Activated CD8-positive, alpha-beta memory T cell treated with anti-CD3 and anti-CD28 coated beads for 48 hours (primary cell): Measurements from ENCODE around the gene AFF3.

ENCODE experiments used
- DNase-seq, 3 experiments: peaks; one replicate each; pipeline ENCODE4 v3.0.0-alpha.2; 2020; ENCODE audit warnings: low read depth in 2 of 3, low spot score in 2 of 3

Gene AFF3

DNA sequence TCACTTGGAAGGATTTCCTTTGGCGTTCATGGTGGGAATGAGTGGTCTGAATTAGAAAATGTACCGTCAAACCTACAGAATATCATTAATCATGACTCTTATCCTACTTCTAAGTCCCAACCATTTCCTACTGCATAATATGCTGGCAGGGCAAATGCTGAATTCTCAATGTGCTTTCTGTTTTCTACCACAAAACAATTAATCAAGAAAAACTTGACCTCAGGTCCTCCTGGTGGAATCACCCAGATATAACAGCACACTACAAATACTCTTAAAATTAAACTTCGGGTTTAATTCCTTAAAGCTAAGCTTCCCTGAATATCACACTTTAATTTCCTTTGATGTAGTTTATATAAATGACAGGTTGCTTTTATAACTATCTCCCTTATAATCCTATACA is 301.6 kb downstream of the AFF3 start:
- DNase-seq, result no peak

DNA sequence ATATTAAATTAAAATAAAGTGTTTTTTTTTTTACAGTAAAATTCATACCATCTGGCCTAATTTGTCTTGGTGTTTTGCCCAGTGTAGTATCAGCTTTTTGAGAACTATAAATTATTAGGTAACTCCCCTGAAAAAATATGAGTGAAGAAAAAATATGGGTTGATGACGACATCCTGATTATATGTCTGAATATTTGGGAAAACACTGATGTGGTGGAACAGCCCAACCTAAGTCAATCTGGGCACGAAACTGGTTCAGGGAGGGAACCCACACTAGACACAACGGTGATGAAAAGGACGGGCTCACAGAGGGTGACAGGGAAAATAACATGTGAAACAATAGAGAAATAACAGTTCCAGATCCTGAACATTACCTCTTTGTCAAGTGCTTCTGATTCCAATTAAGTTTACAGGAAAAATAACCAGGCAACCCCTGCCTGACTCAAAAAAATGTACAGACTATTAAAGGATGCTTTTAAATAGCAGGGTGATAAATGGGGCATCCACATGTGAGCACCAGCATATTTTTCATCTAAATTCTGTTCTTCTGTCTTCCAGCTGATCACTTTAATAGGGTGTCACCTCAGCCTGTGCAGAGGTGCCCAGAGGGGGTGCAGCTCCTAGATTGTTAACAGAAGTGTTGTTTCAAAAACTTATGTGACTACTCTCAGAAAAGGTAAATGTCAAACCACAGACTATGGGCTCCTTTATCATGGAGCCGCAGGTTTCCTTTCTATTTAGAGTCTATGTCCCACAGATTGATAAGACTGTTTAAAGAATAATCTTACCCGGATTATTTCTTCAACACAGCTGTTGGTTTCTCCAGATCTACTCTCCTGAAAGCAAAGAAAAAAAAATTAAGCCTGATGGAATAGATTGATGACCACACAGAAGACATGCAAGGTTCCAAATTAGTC is 305.4 kb downstream of the AFF3 start:
- no peak for DNase-seq

DNA sequence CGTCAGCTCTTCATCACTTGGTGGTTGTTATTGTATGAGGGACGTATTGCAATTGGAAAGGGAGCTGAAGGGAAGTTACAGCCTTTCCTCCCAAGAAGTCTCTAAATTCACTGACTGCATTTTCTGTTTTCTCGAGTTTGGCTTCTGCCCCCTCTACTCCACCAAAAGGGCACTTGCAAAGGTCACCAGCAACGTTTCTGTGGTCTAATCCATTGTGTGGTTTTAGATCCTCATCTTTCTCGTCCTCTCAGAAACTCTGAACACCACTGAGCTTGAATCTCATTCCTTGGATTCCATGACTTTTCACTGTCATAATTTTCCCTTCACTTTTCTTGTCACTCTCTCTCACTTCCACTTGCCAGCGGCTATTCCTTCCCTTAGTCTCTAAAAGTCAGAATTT is 308.0 kb downstream of the AFF3 start:
- DNase-seq, result no peak

DNA sequence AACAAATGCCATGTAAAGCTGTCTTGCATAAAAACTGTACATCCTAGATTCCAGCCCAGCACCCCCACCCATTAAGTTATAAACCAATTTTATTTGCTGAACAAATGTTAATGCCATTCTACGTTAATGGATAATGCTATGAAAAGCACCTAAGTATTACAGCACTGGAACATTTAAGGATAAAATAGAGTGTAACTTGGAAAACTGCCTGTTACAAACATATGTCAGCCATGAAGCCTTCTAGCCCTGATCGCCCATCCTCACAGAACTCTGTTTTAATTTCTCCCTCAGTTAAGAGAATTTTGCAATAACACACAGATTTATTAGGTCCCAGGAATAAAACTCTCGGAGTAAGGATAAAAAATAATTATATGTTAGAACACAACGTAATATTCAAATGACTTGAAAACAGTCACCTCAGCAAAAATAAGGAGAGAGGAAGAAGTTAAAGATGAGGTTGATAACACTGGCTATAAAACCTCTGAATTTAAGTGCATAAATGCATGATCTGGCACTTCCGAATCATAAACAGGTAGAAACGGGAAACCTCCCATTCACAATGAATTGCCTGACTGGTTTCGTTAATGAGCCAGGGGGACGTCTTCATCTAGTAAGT is 308.7 kb downstream of the AFF3 start:
- no peak for DNase-seq

DNA sequence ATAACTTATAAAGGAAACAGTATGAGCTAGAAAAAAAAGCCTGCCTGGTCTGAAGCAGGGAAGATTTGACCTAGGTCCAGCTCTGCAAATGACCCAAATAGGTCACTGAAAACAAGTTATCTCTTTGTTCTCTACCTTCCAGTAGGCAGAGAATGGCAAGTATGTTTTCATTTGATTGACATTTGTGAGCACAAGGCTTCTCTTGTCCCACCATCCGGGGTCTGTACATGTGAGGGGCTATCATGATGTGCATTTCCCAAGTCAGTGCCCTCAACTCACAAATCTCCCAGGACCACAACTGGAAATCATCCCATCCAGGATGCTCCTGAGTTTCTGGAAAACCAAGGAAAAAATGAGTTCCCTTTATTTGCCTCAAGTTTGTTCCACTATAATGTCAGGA is 309.5 kb downstream of the AFF3 start:
- DNase-seq, result no peak

DNA sequence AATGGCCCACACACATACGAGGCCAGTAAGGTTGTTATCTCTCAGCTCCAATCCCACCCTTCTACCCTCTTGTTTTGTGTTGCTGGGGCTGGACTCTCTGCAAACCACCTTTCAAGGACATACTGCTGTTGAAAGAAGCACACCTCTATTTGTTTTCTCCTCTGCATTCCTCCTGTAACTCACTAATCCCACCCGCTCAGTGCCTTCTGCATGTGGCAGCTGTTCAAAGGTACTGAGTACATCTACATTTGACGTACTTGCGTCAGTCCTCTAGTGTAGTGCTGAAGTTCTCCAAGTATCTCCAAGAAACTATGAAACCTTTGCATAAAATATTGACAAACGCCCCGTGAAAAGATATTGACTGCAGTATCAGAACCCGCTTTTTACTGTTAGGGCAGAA is 310.6 kb downstream of the AFF3 start:
- no peak for DNase-seq

DNA sequence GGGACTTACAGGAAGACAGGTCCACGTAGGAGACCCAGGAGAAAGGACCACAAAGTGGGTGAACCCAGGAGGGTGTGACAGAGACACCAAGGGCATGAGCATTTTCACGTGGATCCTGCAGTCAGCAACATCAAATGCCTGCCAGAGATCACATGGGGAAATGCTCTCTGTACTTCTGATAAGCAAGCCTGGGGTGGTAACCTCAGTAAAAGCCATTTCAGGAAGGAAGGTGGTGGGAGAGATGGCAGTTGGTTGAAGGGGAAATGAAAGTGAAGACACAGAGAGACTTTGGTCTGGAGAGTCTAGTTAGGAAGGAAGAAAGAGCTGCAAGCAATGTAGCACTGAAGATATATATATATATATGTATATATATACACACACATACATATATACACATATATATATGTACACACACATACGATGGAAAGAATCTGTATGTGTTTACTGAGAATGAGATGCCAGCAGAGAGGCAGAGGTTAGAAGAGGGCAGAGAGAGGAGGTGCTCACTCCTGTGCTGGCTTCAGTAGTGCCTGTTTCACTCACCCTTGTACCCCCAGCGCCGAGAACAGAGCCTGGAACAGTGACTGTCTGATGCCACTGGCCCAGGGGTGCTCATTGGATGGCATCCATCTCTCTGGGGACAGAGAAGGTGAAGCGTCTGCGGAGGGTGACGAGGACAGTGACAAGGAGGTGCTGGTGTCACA is 314.9 kb downstream of the AFF3 start:
- DNase-seq, result no peak

DNA sequence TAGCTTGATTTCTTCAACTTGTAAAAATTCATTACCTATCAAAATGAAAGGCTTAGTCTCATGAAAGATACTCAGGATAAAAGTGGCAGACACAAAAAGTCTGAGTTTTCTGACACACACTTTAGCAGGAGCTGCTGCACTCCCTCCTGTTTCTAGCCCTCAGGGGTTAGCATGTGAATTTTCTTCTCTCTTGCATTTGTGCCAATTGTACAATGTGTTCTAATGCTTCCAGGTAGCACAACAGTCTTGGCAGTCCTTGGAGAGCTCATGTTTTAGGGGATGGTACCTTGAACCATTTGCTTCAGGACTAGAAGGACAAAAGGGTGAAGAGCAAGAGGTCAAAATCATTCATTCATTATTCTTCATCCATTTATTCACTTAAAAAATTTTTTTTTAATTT is 316.8 kb downstream of the AFF3 start:
- DNase-seq, result no peak

DNA sequence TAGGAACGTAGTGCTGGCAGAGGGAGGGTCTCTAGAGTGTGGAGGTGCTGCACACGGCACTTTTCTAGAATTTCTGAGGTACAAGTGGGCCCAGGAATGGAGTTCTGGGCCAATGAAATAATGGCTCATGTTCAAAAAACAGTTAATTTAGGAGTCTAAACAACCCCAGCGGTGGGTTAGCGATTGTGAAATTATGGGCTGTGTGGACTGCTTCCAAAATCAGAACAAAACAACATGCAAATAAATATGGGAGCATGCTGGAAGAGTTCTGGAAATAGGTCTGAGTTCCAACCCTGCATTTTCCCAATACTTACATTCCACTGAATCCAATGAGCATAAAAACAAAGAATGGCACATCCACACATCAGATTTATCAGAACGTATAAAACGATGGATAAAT is 317.6 kb downstream of the AFF3 start:
- DNase-seq, result no peak

DNA sequence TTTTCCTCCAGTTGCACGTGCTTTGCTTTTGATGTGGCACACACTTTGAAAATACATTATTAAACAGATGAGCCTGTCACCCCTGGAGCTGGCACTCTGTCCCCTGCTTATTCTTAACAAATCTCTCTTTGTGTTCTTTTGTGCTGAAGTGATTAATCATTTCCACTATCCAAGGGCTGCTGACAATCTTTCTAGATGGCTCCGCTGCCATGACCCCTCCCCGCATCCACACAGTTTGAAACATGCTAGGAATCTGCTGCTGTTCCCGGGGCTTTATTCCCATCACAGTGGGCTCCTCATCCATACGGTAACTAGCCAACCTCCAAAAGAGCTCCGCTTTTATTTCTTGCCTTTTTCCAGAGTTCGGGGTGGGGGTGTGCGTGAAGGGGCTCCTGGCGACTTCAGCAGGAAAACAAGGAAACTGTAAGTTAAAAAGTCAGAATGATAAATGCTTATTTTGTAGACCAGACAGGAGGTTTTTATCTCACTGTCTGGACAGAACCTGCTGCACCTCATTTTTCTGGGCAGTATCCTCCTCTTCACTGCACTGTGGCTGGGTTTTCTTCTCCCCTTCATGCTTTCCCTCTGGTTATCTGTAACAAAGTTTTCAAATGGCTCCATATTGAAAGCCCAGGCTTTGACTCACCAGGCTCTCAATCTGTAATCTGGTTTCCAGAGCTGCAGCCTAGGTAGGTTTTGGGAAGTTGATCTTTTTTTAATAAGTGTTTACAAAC is 319.7 kb downstream of the AFF3 start:
- DNase-seq, result no peak

DNA sequence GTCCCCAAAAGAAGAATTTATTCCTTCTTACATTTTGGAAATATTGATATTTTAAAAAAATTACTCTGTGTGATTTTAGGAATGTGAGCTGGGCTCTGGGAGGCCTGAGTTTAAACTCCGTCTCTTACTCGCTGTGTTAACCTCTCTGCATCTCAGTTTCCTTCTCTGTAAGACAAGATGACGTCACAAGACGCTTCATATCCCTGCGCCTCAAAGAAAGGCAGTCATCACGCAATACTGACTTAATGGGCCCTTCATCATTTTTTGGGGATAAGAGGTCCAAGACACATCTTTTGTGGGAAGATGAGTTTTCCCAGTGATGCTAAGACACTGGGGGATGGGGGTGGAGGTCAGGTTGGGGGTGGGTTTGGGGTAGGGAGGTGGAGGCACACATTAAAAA is 320.4 kb downstream of the AFF3 start:
- DNase-seq, result no peak

DNA sequence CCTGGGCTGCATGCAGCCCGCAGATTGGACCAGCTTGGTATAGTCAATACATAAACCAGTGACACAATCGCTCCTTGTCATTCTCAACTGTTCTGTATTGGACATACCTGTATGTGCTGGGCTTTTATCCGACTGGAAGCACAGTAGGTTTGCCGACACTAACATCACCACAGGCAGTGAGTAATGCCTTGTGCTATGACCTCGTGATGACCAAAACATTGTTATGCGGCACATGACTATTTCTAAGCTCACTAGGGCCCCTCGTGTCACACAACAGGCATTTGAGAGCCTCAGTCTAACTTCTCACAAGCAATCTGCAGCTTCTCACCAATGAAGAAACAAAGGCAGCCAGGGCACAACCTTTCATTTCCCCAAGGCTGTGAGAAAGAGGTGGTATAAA is 320.8 kb downstream of the AFF3 start:
- no peak for DNase-seq

DNA sequence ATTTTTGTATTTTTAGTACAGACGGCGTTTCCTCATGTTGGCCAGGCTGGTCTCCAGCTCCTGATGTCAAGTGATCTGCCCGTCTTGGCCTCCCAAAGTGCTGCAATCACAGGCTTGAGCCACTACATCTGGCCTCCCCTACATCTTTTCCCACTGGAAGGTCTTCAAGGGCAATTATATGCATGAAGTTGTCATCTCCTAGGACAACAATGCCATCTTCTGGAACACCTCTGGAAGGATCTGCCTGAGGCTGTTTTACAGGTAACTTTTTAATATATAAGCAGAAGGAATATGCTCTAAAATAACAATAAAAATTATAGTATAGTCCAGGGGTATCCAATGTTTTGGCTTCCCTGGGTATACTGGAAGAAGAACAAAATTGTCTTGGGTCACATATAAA is 321.4 kb downstream of the AFF3 start:
- DNase-seq, result no peak

DNA sequence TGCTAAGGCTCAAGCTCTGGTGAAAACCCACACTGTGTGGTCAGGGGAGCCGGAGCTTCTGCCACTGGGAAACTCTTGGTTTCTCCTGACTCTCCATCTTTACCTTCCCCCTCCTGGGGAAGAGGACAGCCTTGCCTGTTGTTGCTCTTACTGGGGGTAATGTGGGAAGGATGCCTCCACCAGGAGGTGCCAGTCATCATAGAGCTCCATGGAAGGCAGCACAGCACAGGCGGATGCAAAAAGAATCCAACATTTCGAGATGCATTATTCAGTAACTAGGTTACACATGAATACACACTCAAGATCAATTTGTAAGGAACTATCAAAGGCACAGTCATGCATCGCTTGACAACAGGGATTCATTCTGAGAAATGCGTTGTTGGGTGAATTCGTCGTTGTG is 322.6 kb downstream of the AFF3 start:
- DNase-seq, result no peak

DNA sequence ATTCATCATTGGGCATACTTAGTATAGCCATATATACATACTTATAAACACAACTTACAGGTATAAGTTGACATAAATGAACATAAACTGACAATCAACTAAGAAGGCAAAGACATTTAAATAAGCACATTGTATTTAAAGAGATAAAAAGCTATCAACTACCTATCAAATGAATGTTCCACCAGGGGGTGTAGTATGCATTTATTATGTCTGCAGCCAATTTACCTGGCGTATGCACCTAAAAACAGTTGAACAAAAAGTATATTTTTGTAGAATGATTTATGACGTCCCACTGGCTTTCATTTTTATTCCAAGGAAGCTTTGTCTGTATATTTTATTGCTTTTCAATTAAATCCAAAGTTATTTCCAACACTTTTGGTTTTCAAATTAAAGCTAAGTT is 323.5 kb downstream of the AFF3 start:
- DNase-seq, result no peak

DNA sequence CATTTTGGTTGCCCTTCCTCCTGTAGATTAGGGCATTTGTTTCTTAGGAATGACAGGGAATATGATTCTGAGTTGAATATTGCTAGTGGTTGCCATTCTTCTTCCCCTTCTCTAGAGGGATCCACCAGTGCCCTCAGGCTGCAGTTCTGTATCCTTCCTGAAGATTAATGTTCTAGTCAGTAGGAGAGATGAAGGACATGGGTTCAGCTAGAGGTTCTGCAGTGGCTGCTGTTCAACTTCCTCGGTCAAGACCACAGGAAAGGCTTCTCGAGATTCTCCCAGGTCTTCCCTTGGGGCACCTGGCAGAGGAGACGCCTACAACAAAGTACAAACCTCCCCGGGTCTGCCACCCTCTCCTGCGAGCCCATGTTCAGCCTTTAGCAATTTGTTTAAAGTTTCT is 325.5 kb downstream of the AFF3 start:
- DNase-seq, result no peak

DNA sequence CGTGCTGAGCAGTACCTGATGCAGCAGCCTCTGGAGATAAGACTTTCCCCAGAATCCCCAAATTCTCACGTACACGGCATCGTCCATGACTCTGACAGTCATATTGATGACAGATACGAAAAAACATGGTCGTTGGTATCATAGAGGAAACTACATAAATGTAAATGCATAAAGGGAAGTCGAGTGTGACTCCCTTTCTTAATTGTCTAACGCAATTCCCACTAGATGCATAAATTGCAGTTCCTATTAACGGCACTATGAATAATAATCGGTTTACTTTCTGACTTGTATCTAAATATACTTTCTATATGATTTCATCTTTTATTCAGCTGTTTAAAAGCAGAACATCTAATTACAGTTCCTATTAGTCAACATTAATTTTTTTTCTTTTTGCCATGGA is 330.0 kb downstream of the AFF3 start:
- DNase-seq, result no peak

DNA sequence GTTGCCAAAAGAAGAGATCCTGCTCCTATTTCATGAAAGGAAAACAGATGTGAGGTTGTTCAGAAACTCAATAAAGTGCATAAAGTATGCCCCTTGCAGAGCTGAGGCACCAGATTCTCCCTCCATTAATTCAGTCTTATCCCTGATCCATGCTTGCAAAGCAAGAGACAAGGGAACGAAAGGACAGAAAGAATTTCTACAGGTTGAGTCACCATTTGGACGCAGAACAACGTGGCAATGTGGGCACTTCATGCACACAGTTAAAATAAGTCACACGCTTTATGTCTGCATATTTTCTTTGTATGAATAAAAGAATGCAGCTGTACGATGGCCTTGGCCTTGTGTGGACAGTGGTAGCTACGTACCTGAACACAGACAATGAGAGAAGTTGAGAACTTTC is 330.8 kb downstream of the AFF3 start:
- no peak for DNase-seq

DNA sequence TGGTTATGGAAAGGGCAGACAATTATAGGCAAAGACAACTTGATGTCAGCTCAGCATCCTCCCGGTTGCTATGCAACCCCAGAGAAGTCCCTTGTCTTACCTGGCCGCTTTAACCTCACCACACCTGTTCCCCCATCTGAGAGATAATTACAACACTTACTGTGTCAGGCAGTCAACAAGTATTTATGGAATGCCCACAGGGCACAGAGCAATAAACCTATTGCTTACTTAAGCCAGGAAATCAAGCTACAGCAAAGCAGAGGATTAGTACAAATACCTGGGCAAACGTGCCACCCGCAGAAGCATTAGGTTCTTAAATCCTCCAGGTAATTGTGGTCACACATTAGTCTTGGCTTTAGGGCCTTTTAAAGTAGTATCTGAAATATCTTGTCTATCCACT is 332.2 kb downstream of the AFF3 start:
- no peak for DNase-seq

DNA sequence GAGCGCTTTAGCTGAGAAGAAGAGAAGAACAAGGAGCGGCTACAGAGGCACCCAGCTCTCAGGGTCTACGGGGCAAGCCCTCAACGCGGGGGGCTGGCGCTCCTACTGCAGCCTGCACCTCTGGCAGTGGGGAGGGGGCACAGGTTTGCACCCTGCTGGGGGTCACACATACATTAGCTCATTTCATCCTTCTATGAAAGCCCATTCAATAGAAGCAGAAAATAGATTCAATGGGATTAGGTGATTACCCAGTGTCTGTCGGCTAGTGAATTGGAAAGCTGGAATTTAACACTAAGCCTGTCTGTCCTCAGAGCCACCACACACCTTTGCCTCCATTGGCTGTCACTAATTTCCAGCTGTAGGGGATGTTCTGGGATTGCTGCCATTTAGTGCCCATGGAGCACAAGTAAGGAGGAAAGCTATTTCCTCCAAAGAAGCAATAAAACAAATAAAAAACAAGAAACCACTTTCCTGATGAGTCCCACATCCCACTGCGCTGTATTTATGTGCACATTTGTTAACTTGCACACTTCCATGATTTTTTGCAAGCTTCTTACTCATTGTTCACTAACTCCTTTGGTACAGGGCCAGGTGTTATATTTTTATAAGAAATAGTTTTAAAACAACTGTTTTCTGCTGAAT is 333.0 kb downstream of the AFF3 start:
- DNase-seq, result no peak
